GM18502 (cell line): Measurements from ENCODE around the gene PLEKHO2.

Experiments used
- ATAC-seq: cut with Tn5 transposase; IDR thresholded peaks from one replicate; pipeline ENCODE4 v1.9.1; 2021; ENCODE audit warnings: mild to moderate bottlenecking; ENCODE audit not compliant: unreplicated experiment, poor library complexity

Gene PLEKHO2

DNA sequence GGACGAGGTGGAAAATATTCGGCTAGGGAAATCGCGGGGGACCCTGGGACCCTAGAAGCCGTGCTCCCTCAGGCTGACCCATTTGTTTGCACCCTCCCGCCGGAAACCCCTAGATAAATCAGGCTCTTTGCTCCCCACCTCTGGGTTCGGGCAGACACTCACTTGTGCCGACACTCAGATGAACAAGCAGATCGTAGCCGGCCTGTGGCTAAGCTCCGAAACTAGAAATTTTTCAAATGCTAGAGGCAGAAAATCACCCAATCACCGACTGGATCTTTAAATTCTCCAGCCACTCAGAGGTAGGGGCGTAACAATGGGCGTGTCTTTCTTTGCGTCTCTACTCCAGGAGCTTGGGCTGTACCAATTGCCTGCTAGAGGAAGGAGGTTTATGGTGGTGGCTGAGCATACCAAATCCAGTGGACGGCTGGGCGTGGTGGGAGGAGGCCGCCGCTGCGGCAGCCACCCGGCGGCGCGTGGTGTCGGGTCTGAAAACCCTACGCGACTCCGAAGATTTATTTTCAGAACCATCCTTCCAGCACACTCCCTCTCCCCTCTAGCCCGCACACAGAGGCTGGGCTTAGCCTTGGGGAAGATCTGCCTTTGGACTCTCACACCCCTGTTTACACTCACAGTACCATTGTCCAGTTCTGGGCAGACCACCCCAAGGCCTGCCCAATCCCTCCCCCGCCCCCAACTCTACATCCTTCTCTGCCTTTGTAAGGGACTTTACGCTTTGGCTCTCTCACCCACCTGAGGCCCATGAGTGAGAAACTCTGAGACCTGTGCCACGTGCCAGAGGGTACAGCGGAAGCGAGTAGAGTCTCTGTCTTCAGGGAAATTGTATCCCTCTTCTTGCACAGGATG, 16.1 kb upstream of the PLEKHO2 start, which contains the start of gene PIF1:
TSS of gene PIF1 (minus strand) at position 217 of the 864 bp plus-strand sequence. CDS start 1,312 bp downstream, outside the sequence.
- peak; percentile 87 for ATAC-seq

DNA sequence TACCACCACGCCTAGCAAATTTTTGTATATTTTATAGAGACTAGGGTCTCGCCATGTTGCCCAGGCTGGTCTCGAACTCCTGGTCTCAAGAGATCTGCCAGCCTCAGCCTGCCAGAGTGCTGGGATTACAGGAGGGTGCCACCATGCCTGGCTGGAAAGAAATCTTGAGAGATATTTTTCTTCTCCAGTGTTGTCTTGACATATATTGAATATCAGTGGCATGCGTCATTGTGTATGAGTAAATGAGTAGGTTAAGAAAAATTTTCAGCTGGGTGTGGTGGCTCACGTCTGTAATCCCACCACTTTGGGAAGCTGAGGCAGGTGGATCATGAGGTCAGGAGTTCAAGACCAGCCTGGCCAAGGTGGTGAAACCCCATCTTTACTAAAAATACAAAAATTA, 12.7 kb upstream of the PLEKHO2 start:
- ATAC-seq = no peak

DNA sequence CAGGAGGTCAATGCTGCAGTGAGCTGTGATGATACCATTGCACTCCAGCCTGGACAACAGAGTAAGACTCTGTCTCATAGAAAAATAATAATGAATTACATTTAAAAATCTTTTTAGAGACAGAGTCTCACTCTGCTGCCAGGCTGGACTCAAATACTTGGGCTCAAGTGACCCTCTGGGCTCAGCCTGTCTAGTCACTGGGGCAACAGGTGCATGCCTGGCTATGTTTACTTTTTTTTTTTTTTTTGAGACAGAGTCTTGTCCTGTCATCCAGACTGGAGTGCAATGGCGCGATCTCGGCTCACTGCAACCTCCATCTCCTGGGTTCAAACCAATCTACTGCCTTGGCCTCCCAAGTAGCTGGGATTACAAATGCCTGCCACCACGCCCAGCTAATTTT, 8.0 kb upstream of the PLEKHO2 start:
- no peak for ATAC-seq

DNA sequence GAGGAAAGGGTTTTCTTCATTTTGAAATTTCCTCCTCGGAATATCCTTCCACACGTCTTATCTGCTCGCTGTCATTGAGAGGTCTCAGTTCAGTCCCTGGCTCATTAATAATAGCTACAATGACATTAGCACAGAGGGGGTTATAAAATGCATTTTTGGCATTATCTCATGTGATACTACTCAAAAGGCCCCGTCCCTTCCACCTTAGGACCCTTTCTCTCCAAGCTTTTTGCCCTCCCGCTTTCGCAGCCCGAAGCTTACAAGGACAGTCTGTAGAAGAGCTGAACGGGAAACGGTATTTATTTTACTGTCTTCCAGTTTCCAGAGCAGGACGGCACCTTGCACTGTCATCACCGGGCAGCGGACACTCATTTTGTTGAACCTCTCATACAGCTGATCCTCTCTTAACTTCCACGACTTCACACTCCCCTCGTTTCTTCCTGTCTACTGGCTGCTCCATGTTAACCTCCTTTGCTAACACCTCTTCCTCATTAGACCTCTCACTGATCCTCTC, 5.6 kb upstream of the PLEKHO2 start:
- no peak for ATAC-seq

DNA sequence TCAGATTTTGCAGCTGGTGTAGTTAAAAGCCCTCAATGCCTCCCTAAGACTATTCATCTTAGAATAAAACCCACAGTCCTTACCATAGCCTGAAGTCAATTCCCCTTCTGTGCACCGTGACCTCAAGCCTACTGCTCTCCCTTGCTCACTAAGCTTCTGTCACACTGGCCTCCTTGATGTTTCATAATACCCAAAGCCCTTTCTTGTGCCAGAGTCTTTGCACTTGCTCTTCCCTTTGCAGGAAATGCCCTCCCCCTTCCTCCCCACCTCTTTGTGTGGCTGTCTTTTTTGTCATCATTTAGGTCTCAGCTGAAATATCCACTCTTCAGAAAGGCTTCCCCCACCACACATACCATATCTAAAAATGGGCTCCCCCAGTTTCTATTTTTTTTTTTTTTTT, 4.2 kb upstream of the PLEKHO2 start:
- ATAC-seq = no peak

DNA sequence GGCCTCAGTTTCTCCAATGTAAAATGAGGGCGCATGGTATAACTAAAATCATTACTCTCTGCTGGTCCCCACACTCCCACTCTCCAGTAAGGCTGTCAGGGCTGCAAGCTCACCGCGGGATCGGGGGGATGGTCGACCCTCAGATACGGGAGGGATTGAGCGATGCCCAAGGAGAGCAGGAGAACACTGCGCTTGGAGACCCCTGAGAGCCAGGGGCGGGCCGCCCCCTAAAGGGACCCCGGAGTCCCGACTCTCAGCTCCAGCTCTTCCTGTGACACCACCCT, 713 bp upstream of the PLEKHO2 start:
- no peak for ATAC-seq

DNA sequence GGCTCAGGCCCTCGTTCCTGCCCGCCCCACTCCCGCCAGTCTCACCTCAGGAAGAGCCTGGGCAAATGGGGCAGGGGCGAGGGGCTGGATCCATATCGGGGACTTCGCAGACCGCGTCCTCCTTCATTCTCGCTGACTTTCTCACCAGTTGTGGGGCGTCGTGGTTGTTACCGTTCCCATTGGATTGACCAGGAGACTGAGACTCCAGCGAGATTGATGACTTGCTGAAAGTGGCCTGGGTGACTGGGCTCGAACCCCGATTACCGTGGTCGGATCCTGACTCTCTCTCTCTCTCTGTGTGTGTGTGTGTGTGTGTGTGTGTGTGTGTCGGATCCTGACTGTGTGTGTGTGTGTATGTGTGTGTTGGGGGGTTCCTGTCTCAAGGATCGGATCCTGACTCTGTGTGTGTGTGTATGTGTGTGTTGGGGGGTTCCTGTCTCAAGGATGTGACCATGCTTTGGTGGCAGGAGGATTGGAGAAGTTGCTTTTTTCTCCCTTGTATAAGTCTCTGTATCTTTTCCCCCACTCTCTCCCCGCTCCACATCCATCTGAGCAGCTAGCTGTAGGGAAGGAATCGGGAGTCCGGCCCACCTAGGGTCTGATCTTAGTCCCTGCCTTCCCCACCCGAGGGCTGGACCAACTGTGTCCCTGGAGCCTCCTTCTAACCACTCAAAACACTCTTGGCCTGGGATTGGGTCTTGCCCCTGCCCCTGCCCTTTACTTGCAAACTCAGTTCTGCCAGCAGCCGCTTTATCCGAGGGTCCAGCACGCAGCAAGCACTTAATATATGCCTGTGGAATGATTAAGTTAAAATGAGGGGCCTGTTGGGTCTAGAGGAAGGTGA, 603 bp downstream of the PLEKHO2 start:
- no peak for ATAC-seq

DNA sequence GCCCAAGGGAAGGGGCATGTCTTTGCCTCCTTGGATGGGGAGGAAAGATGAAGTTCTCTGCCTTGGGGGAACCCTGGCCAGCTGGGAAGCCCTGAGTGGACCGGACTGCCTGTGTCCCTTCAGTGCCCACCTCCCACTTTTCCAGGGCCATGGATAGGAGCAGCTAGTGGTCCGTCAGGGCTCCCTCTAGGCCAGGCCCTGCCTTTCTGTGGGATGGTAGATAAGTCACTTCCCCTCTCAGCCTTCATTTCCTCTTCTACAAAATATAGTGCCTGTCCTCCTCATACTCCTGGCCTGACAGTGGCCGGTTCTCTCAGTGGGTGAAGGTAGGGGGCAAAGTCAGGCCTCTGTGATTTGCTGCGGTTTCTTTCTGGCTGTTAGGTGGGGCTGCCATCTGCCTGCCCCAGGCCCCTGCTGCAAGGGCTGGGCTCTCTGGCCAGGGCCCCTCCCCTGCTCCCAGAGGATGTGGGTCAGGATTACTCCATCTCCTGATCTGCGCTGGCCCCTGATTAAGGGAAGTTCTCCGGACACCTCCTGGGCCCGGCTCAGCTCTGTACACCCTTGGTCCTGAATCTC, 1.4 kb downstream of the PLEKHO2 start:
- ATAC-seq = no peak

DNA sequence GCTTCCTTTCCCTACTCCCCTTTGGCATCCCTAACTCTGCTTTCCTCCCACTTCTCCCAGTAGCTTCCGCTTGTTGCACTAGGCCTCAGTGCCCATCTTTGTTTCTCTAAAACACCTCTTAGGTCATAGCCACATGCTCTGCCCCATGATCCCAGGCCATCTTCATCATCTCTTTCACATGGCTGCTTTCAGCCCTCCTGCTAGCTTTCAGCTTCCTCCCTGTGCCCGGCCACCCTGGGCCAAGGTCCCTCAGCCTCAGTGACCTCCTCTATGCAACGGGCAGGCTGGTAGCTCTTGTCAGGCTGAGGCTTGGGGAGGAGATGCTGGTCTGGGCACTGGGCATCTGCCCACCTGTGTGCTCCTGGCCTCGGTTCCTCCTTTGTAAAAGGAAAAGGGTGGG, 2.3 kb downstream of the PLEKHO2 start:
- ATAC-seq = no peak

DNA sequence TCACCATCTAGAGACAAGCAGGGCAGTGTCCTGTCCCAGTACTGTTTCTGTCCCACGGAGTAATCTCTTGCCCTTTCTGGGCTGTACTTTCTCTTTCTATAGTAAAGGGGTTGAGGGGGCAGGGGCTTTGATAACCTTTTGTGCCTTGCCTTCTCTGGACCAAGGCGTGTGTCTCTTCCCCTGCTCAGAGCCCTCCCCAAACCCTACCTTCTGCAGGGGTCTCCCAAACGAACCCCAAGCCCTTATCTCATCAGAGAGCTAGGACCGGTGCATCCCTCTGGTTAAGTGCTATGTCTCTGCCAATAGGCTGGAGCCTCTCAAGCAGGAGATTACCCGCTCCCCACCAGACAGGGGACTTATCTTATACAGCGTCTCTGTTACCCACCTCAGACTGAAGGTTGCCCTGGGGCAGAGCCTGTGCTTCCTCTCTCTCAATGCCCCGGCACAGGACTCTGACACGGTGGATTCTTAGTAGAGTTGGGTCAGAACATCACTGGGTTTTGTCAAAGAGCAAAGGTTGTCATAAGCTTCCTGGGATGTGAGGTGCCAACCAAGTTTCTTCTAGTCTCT, 2.9 kb downstream of the PLEKHO2 start:
- no peak for ATAC-seq

DNA sequence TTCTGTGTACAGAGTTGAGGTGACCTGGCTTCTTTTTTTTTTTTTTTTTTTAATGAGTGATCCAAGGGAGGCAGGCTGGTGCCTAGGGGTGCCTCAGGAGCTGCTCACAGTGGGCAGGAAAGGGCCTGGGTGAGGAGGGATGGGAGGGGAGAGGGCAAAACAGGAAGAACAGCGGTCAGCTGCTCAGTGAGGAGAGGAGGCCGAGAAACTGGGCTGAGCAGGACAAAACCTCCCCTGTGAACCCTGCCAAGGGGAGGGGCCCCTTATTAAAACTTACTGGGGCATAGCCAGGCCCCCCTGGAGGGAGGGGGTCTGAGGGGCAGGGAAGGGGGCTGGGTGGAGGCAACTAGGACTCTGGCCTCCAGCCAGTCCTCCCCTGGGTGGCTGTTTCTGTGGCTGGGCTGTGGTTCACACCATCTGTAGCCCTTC, 3.5 kb downstream of the PLEKHO2 start:
- no peak for ATAC-seq

DNA sequence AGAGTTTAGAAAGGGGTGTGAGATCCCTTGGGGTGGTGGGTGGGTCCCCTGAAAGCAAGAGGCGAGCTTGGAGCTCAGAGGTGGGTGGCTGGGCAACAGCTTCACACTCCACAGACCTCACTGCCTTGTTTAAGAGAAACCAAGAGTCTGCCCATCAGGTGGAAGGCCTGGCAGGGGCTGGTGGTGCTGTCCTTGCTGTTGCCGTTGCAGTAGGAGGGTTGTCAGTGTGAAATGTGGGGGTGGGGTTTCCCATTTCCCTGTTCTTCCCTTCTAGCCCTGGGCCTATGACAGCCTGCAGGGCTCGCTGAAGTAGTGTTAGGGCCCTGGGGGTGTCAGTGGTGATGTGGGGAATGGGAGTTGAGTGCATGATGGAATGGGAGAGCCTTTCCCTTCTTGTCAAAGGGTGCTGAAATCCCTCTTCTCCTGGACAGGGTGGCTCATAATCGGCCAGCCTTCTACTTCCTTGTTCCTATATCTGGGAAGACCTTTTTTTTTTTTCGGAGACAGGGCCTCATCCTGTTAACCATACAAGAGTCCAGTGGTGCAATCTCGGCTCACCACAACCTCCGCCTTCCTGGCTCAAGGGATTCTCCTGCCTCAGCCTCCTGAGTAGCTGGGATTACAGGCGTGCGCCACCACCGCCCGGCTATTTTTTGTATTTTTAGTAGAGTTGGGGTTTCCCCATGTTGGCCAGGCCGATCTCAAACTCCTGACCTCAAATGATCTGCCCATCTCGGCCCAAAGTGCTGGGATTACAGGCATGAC, 4.3 kb downstream of the PLEKHO2 start:
- ATAC-seq = no peak

DNA sequence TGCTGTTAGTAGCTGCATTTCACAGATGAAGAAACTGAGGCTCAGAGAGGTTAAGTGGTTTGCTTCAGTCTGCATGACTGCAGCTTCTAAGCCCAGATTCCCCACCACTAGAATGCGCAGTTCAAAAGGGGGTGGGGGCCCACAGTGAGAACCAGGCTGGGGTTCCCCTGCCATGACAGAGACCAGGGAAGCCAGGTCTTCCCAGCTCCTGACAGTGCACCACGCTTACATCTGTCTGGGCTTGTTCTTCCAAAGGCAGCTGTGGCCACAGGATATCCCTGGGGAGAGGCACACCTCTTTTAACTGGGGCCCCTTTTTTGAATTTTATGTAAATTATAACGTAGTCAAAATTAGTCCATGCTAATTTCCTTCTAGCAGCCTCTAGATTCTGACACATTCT, 5.3 kb downstream of the PLEKHO2 start:
- ATAC-seq = no peak

DNA sequence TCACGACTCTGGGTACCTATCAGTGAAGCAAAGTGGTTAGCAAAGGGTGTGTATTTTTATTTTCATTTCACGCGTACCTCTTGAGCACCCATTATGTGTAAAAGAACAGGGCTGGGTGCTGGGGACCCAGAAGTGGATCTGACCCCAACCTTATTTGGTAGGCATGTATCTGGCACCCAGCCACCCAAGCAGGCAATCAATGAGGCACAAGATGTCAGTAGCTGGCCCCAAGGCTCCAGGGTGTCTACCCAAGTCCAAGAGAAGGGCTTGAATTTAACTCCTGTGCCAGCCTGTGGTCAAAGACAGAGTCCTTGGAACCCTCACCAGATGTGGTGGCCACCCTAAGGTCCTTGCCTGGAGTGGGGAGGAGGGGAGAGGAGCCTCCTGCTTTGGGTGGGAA, 5.7 kb downstream of the PLEKHO2 start:
- ATAC-seq = no peak

DNA sequence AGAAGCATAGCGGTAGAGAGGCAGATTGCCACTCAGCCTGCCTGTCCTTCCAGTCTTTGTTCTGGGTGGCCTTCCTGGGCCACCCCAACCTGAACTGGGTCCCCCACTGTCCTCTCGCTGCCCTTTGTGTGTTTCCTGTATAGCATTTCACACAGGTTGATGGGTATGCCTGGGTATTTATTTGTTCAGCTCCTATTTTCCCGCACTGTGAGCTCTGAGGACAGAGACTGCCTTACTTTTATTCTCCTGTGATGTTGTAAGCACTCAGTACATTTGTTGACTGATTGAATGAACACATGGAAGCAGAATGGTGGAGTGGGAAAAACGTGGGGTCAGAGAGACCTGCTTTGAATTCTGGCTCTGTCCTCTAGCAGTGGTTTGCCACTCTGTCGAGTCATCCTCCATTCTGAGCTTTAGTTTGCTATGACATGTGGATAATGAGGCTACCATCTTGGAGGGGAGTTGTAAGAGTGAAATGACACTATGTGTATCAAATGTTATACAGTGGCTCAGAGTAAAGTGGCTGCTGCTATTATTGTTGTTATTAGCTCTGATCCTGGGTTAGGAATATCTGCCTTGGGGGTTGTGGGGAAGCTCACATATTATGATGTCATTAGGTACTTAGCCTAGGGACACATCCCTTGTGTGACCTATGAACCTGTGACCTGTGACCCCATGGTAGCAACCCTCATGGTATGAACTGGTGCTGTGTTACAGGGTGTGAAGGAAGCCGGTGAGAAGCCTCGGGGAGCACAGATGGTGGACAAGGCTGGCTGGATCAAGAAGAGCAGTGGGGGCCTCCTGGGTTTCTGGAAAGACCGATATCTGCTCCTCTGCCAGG, 6.4 kb downstream of the PLEKHO2 start:
- no peak for ATAC-seq

DNA sequence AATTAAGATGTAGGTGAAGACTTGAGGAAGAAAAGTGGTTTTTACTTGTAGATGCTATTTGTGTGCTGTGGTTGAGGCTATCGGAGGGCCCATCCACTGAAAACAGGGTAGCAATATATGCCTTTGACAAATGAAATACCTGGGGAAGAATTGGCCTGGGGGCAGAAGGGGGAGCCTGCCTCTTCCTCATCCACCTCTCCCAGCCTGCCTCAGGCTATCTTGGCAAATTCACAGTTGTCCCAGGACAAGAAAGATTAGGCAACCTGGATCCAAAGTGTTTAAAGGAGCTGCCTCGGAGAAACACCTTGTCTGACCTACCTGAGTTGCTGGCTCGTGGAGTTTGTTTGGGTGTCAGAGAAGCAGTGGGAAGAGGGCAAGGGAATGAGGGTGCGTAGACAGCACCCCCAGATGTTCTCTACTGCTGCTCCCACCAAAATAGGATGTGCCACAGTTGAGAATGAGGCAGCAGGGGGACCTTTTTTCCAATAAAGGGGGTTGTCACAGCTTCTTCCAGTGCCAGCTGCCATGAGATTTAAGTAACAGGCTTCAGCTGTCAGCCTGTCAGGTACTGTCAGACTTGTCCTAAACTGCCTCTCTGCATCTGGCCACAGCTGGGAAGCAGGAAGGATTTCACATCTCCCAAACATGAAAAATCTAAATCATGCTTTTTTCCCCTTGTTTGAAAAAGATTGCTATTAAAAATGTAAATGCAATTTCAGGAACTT, 9.2 kb downstream of the PLEKHO2 start:
- no peak for ATAC-seq

DNA sequence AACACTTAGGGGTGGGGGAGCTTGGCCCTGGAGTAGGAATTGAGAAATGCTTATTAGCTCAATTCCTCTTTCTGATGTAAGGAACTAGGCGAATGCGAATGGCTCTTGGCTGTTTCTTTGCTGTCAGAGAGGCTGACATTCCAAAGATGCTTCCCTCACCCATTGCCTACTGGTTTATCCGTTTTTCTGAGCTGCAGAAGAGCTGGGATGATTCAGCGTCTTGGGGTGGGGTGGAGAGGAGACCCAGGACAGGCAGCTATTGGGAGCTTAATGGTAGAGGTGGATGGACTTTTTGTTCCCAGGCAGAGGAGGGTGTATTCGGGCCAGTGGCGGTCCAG, 9.8 kb downstream of the PLEKHO2 start:
- ATAC-seq = no peak

DNA sequence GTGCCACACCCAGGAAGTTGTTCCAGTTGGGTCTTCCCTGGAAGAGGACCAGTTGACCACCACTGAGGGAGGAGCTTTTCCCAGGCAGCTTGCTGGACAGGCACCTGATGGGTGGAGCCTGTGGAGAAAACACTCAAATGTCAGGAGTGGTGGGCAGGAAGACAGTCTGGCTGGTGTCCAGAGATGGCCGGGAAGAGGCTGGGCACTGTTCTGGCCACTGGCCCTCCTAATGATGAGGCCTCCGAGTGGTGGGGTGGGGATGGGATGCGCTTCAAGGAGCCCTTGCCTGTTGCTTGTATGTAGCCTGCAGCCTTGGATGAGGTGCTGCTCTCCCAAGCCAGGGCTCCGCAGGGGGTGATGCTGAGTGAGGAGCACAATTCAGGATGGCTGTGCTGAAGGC, 12.3 kb downstream of the PLEKHO2 start:
- ATAC-seq = no peak

DNA sequence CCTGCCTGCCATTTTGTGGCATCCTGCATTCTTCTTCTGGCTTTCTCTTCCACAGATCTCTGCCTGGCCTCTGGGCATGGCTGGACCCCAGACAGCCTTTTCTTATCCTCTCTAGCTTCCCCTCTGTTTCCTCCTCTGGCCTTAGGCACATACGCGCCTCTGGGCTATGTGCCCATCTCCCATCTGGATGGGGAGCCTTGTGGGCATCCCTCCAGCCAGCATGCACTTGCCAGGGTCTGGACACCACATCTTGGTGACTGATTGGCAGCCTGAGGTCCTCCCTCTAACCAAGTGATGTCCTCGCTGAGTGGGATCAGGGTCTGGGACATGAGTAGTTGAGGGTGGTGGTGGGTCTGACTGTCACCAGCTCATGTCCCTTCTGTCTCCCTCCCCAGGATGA, 12.8 kb downstream of the PLEKHO2 start:
- no peak for ATAC-seq
